Measurements from ENCODE around the gene WBP2.

- TF ChIP-seq CTCF (IDR thresholded peaks at IDR 0.05): peak in 3 of 4 experiments; percentile 44 to 62 (median 54)
- no peak for TF ChIP-seq POLR2AphosphoS5 (IDR thresholded peaks at IDR 0.05)
- peak; percentile 74 for TF ChIP-seq POLR2A (IDR thresholded peaks at IDR 0.05)
Observed at GRCh38 chr17:75896415-75897159, 41.5 kb upstream of the WBP2 start, which contains the start of gene TRIM65.

Data from prostate gland (tissue), 2 donors.